GM23338 (cell line): ENCODE results near the gene DNAI1. TPM values are rescaled to one million over a fixed set of nuclear protein-coding genes. Genes with fewer than 3 reads are reported as not detected.
"Not testable (repeated sequence)": the region's sequence is repeated elsewhere in the genome, so short reads cannot be mapped to it uniquely, and the experiment has no call there.

Experiments
- ATAC-seq: fragments of 200-7000 bp; cut with Tn5 transposase; 3 replicates; pipeline ENCODE4 v1.9.1; 2020
- DNase-seq: peaks from one replicate; pipeline ENCODE4 v3.0.0-alpha.2; 2015; ENCODE audit warnings: low spot score
- H2AFZ ChIP-seq: fragments of 200-600 bp; sonication (generic); 2 replicates; pipeline ENCODE4 v1.8.0; 2016; ENCODE audit warnings: antibody characterized with exemption, mild to moderate bottlenecking, moderate library complexity
- H3F3A ChIP-seq: fragments of 200-600 bp; sonication (generic); replicated peaks from 2 replicates; pipeline ENCODE4 v1.8.0; 2017; ENCODE audit warnings: antibody characterized with exemption, mixed run types, low read depth
- H3K27ac ChIP-seq: fragments of 200-600 bp; sonication (generic); 2 replicates; pipeline ENCODE4 v1.6.1; 2016; ENCODE audit warnings: low read depth
- H3K27me3 ChIP-seq: fragments of 200-600 bp; sonication (generic); 2 replicates; pipeline ENCODE4 v1.8.0; 2016; ENCODE audit warnings: mild to moderate bottlenecking, mixed run types, moderate library complexity; ENCODE audit not compliant: insufficient read depth
- H3K36me3 ChIP-seq: fragments of 200-600 bp; sonication (generic); 2 replicates; pipeline ENCODE4 v1.8.0; 2016; ENCODE audit warnings: mild to moderate bottlenecking; ENCODE audit not compliant: insufficient read depth
- H3K4me1 ChIP-seq: fragments of 200-600 bp; sonication (generic); 2 replicates; pipeline ENCODE4 v1.8.0; 2016; ENCODE audit warnings: mild to moderate bottlenecking, moderate library complexity; ENCODE audit not compliant: insufficient read depth
- H3K4me2 ChIP-seq: fragments of 200-600 bp; sonication (generic); 2 replicates; pipeline ENCODE4 v1.7.1; 2017; ENCODE audit warnings: mixed run types
- H3K4me3 ChIP-seq: fragments of 200-600 bp; sonication (generic); 2 replicates; pipeline ENCODE4 v1.6.1; 2016; ENCODE audit warnings: mixed run types
- H3K79me2 ChIP-seq: fragments of 200-600 bp; sonication (generic); replicated peaks from 2 replicates; pipeline ENCODE4 v1.8.0; 2017; ENCODE audit warnings: mild to moderate bottlenecking; ENCODE audit not compliant: insufficient read depth
- H3K9me2 ChIP-seq: fragments of 200-600 bp; sonication (generic); 2 replicates; pipeline ENCODE4 v1.8.0; 2017; ENCODE audit not compliant: insufficient read depth
- H4K20me1 ChIP-seq: fragments of 200-600 bp; sonication (generic); replicated peaks from 2 replicates; pipeline ENCODE4 v1.8.0; 2017; ENCODE audit warnings: mild to moderate bottlenecking; ENCODE audit not compliant: insufficient read depth
- H3K27ac Mint-ChIP-seq: 2 replicates; pipeline ENCODE4 v1.8.0; 2020; ENCODE audit warnings: inconsistent platforms, mild to moderate bottlenecking, moderate library complexity, mixed read lengths
- H3K27me3 Mint-ChIP-seq: 3 replicates; pipeline ENCODE4 v1.8.0; 2022; ENCODE audit warnings: low read depth, mild to moderate bottlenecking, moderate library complexity, mixed read lengths, inconsistent platforms; ENCODE audit not compliant: insufficient read depth, poor library complexity
- H3K36me3 Mint-ChIP-seq: 3 replicates; pipeline ENCODE4 v1.8.0; 2021; ENCODE audit warnings: low read depth, mild to moderate bottlenecking, inconsistent platforms, moderate library complexity, mixed read lengths
- H3K4me1 Mint-ChIP-seq: 3 replicates; pipeline ENCODE4 v1.8.0; 2020; ENCODE audit warnings: mild to moderate bottlenecking, inconsistent platforms, mixed read lengths
- H3K4me3 Mint-ChIP-seq: 3 replicates; pipeline ENCODE4 v1.8.0; 2021; ENCODE audit warnings: moderate library complexity, mild to moderate bottlenecking, inconsistent platforms, mixed read lengths
- H3K9me3 Mint-ChIP-seq: 3 replicates; pipeline ENCODE4 v1.8.0; 2020; ENCODE audit warnings: moderate library complexity, mild to moderate bottlenecking, inconsistent platforms, mixed read lengths
- CREB1 ChIP-seq: fragments of 250-450 bp; sonication (Bioruptor Pico); IDR thresholded peaks from 2 replicates; pipeline ENCODE4 v1.5.0; 2020; ENCODE audit warnings: low read depth, mild to moderate bottlenecking, moderate library complexity
- ETS1 ChIP-seq: IDR thresholded peaks from 2 replicates; pipeline ENCODE4 v1.6.1; 2016; ENCODE audit warnings: antibody characterized with exemption
- EZH2 ChIP-seq: fragments of 200-600 bp; sonication (generic); IDR thresholded peaks from one replicate; pipeline ENCODE4 v1.8.0; 2017; ENCODE audit warnings: antibody characterized with exemption, mild to moderate bottlenecking, low read depth; ENCODE audit not compliant: unreplicated experiment
- EZH2phosphoT487 ChIP-seq: fragments of 200-600 bp; sonication (generic); IDR thresholded peaks from one replicate; pipeline ENCODE4 v1.8.1; 2018; ENCODE audit warnings: antibody characterized with exemption; ENCODE audit not compliant: unreplicated experiment
- JUNB ChIP-seq: IDR thresholded peaks from one replicate; pipeline ENCODE4 v1.6.1; 2016; ENCODE audit warnings: antibody characterized with exemption; ENCODE audit not compliant: unreplicated experiment
- NANOG ChIP-seq: IDR thresholded peaks from 2 replicates; pipeline ENCODE4 v1.6.1; 2016; ENCODE audit warnings: antibody characterized with exemption, borderline replicate concordance
- POLR2AphosphoS5 ChIP-seq: IDR thresholded peaks from 2 replicates; pipeline ENCODE4 v1.6.1; 2016; ENCODE audit warnings: antibody characterized with exemption, low read depth
- REST ChIP-seq: IDR thresholded peaks from one replicate; pipeline ENCODE4 v1.6.1; 2018; ENCODE audit warnings: antibody characterized with exemption; ENCODE audit not compliant: unreplicated experiment
- STAT1 ChIP-seq: IDR thresholded peaks from one replicate; pipeline ENCODE4 v1.6.1; 2016; ENCODE audit warnings: antibody characterized with exemption; ENCODE audit not compliant: unreplicated experiment
- ZNF114 ChIP-seq: fragments of 250-450 bp; sonication (Bioruptor Pico); IDR thresholded peaks from 2 replicates; pipeline ENCODE4 v1.5.0; 2020; ENCODE audit warnings: mild to moderate bottlenecking, moderate library complexity
- ZNF331 ChIP-seq: fragments of 250-450 bp; sonication (Bioruptor Pico); IDR thresholded peaks from 2 replicates; pipeline ENCODE4 v1.5.0; 2020; ENCODE audit warnings: low read depth, mild to moderate bottlenecking, moderate library complexity
- polyA plus RNA-seq: library from polyadenylated mRNA; unstranded; fragments of >200 nt; fragmentation: Nextera tagmentation; extraction: Ambion mirVana; gene quantifications from 2 replicates; pipeline ENCODE4 v1.2.1, GENCODE V29; 2016
- total RNA-seq: library from RNA; depleted of rRNA; stranded (reverse); fragments of >200 nt; shearing (Covaris generic); gene quantifications from 2 replicates; pipeline ENCODE4 v1.2.3, GENCODE V29; 2014
- TF ChIP-seq, protein P1 (sequence below), 2 experiments: fragments of 200-600 bp in 1 of 2; sonication (generic) in 1 of 2; conservative IDR thresholded peaks; 2 replicates each; pipeline versions ENCODE4 v1.5.1 to v1.6.1; 2016 to 2017; ENCODE audit warnings: antibody characterized with exemption in 2 of 2, low read depth in 2 of 2, mild to moderate bottlenecking in 2 of 2, moderate library complexity in 1 of 2

The DNAI1 gene
- total and polyA plus RNA-seq, 2 experiments from 2014 or later, result 1.0 to 1.1 TPM

GRCh38 chr9:34526026-34526425, 67.4 kb downstream of the DNAI1 start:
- no peak overlapping the region for H3K4me3 ChIP-seq
- H3K27me3 Mint-ChIP-seq, result peaks cover 11% of the 10 kb centered on the region
- no peaks in the 10 kb centered on the region; the same call in 2 of the 3 replicates for H3K36me3 Mint-ChIP-seq
- peaks cover 11% of the 10 kb centered on the region for H3K4me1 Mint-ChIP-seq
- no peaks in the 10 kb centered on the region for H3K79me2 ChIP-seq
- no peaks in the 10 kb centered on the region; the same call in 1 of the 2 replicates for H3K9me2 ChIP-seq
- H3K4me1 ChIP-seq, result peaks cover 4% of the 10 kb centered on the region
- H3K4me2 ChIP-seq, result no peak overlapping the region
- no peak overlapping the region for H2AFZ ChIP-seq
- H3F3A ChIP-seq, result no peaks in the 10 kb centered on the region
- H3K27ac ChIP-seq, result no peak overlapping the region
- H3K27me3 ChIP-seq, result peaks cover 18% of the 10 kb centered on the region
- no peaks in the 10 kb centered on the region for H3K36me3 ChIP-seq
- H3K9me3 Mint-ChIP-seq, result peaks cover 2% of the 10 kb centered on the region; the same call in 2 of the 3 replicates
- no peak overlapping the region for H3K4me3 Mint-ChIP-seq
- no peaks in the 10 kb centered on the region for H4K20me1 ChIP-seq
- no peak for DNase-seq
- ATAC-seq, result no peak
- TF ChIP-seq NANOG, result no peak
- TF ChIP-seq EZH2phosphoT487, result no peak
- no peak for TF ChIP-seq ZNF114 (CRISPR knock-in tag)
- TF ChIP-seq, protein P1, sequence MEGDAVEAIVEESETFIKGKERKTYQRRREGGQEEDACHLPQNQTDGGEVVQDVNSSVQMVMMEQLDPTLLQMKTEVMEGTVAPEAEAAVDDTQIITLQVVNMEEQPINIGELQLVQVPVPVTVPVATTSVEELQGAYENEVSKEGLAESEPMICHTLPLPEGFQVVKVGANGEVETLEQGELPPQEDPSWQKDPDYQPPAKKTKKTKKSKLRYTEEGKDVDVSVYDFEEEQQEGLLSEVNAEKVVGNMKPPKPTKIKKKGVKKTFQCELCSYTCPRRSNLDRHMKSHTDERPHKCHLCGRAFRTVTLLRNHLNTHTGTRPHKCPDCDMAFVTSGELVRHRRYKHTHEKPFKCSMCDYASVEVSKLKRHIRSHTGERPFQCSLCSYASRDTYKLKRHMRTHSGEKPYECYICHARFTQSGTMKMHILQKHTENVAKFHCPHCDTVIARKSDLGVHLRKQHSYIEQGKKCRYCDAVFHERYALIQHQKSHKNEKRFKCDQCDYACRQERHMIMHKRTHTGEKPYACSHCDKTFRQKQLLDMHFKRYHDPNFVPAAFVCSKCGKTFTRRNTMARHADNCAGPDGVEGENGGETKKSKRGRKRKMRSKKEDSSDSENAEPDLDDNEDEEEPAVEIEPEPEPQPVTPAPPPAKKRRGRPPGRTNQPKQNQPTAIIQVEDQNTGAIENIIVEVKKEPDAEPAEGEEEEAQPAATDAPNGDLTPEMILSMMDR (conservative IDR thresholded peaks at IDR 0.05; ENCODE audit: low read depth in 2 of 2), result no peak
- no peak for TF ChIP-seq JUNB
- no peak for TF ChIP-seq ETS1
- TF ChIP-seq CREB1 (CRISPR knock-in tag), result no peak
- TF ChIP-seq ZNF331, result no peak
- TF ChIP-seq STAT1, result no peak
- no peak overlapping the region for H3K27ac Mint-ChIP-seq

DNA sequence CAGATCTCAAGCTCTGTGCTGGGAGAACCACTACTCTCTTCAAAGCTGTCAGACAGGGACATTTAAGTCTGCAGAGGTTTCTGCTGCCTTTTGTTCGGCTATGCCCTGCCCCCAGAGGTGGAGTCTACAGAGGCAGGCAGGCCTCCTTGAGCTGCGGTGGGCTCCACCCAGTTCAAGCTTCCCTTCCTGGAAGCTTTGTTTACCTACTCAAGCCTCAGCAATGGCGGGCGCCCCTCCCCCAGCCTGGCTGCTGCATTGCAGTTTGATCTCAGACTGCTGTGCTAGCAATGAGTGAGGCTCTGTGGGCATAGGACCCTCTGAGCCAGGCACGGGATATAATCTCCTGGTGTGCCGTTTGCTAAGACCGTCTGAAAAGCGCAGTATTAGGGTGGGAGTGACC, 73.4 kb downstream of the DNAI1 start:
- H3K4me2 ChIP-seq, result not testable (repeated sequence)

GRCh38 chr9:34536685-34537084, 78.1 kb downstream of the DNAI1 start:
- DNase-seq (no peak), ATAC-seq (no peak)
- H3K27me3 ChIP-seq, result no peaks in the 10 kb centered on the region
- no peak overlapping the region for H3K4me3 ChIP-seq
- peaks cover 5% of the 10 kb centered on the region; the same call in 1 of the 3 replicates for H3K36me3 Mint-ChIP-seq
- H3K27ac Mint-ChIP-seq, result no peak overlapping the region
- peaks cover 24% of the 10 kb centered on the region for H3K9me3 Mint-ChIP-seq
- H3F3A ChIP-seq, result no peaks in the 10 kb centered on the region
- no peak overlapping the region for H3K4me2 ChIP-seq
- no peaks in the 10 kb centered on the region for H3K79me2 ChIP-seq
- H2AFZ ChIP-seq, result no peak overlapping the region
- peaks cover 4% of the 10 kb centered on the region; the same call in 2 of the 3 replicates for H3K4me1 Mint-ChIP-seq
- H3K4me1 ChIP-seq, result no peaks in the 10 kb centered on the region
- no peaks in the 10 kb centered on the region for H4K20me1 ChIP-seq
- 0 out of 2 replicates have a peak, but pooled peaks cover 4% of the 10 kb centered on the region for H3K9me2 ChIP-seq
- H3K27ac ChIP-seq, result no peak overlapping the region
- no peaks in the 10 kb centered on the region for H3K36me3 ChIP-seq
- H3K4me3 Mint-ChIP-seq, result no peak overlapping the region
- peaks cover 5% of the 10 kb centered on the region for H3K27me3 Mint-ChIP-seq
- TF ChIP-seq REST (no peak), EZH2phosphoT487 (no peak), NANOG (no peak), POLR2AphosphoS5 (no peak), ZNF331 (no peak), EZH2 (no peak), STAT1 (no peak), CREB1 (CRISPR knock-in tag) (no peak), JUNB (no peak), ZNF114 (CRISPR knock-in tag) (no peak)

More for the DNA sequence above, 73.4 kb downstream of the DNAI1 start:
- not testable (repeated sequence) for H3F3A ChIP-seq, H3K79me2 ChIP-seq, H3K27me3 ChIP-seq, H3K4me1 Mint-ChIP-seq, H3K4me1 ChIP-seq, H3K27ac Mint-ChIP-seq, H3K36me3 Mint-ChIP-seq, DNase-seq, ATAC-seq, H3K36me3 ChIP-seq, H3K9me2 ChIP-seq, H3K4me3 Mint-ChIP-seq, H3K27me3 Mint-ChIP-seq, H4K20me1 ChIP-seq, H3K27ac ChIP-seq, H2AFZ ChIP-seq, H3K4me3 ChIP-seq
- H3K9me3 Mint-ChIP-seq, result peaks cover 31% of the 10 kb centered on the region
